Activated CD4-positive, alpha-beta T cell treated with anti-CD3 and anti-CD28 coated beads, Interleukin-2, amount 50 U/mL, for 4 hours (primary cell): ENCODE measurements around the gene P2RY8.
"Not testable (repeated sequence)": the region's sequence is repeated elsewhere in the genome, so short reads cannot be mapped to it uniquely, and the experiment has no call there.

Experiments
- DNase-seq, 2 experiments: peaks; one replicate each; pipeline ENCODE4 v3.0.0-alpha.2; 2020

Gene P2RY8

GRCh38 chrX:1462596-1463251 lies 74.3 kb downstream of the P2RY8 start:
- DNase-seq: peak; percentile 68 to 75

- DNase-seq: no peak
These were observed 74.9 kb downstream of the P2RY8 start for GRCh38 chrX:1462110-1462509.

GRCh38 chrX:1455948-1456280 lies 81.1 kb downstream of the P2RY8 start:
- no peak for DNase-seq

- peak; percentile 90 to 95 for DNase-seq
These were observed 82.8 kb downstream of the P2RY8 start for GRCh38 chrX:1453951-1454785.

GRCh38 chrX:1453395-1453783 lies 83.6 kb downstream of the P2RY8 start:
- DNase-seq: peak; percentile 71 to 76

GRCh38 chrX:1452516-1453394 lies 84.2 kb downstream of the P2RY8 start, which contains the start of gene ASMTL:
Gene ASMTL, minus strand, starts transcription at chrX:1452909. Its CDS starts 69 bp downstream, at chrX:1452840.
- peak; percentile 100 for DNase-seq

- DNase-seq: peak in 1 of 2 experiments; percentile 17
These were observed 85.1 kb downstream of the P2RY8 start for GRCh38 chrX:1451661-1452515.

- DNase-seq: no peak
These were observed 85.7 kb downstream of the P2RY8 start for GRCh38 chrX:1451251-1451660.

GRCh38 chrX:1450361-1451161 lies 86.4 kb downstream of the P2RY8 start:
- no peak for DNase-seq

- DNase-seq: no peak
These were observed 87.2 kb downstream of the P2RY8 start for GRCh38 chrX:1449823-1450149.

GRCh38 chrX:1449036-1449822 lies 87.8 kb downstream of the P2RY8 start:
- no peak for DNase-seq

- not testable (repeated sequence) for DNase-seq
These were observed 88.4 kb downstream of the P2RY8 start for GRCh38 chrX:1448573-1449001.

- not testable (repeated sequence) for DNase-seq
These were observed 88.9 kb downstream of the P2RY8 start for GRCh38 chrX:1447969-1448572.

- not testable (repeated sequence) for DNase-seq
These were observed 89.7 kb downstream of the P2RY8 start for GRCh38 chrX:1446984-1447968.

- no peak for DNase-seq
These were observed 92.2 kb downstream of the P2RY8 start for GRCh38 chrX:1444561-1445500.

- no peak for DNase-seq
These were observed 93.4 kb downstream of the P2RY8 start for GRCh38 chrX:1443496-1444075.

- DNase-seq: no peak
These were observed 94.1 kb downstream of the P2RY8 start for GRCh38 chrX:1442724-1443367.
